Measurements from ENCODE around the gene PCP4.

The PCP4 gene

GRCh38 chr21:39855595-39855994 lies 11.6 kb upstream of the PCP4 start:
- H4K20me1 ChIP-seq (ENCODE audit: low read depth, low read length) = no peaks in the 10 kb centered on the region
- no peak overlapping the region for H3K27ac ChIP-seq (ENCODE audit: low read depth, low read length)
- H3K4me2 ChIP-seq (ENCODE audit: low read depth, low read length, poor library complexity, severe bottlenecking) = no peak overlapping the region
- TF ChIP-seq, protein P1, sequence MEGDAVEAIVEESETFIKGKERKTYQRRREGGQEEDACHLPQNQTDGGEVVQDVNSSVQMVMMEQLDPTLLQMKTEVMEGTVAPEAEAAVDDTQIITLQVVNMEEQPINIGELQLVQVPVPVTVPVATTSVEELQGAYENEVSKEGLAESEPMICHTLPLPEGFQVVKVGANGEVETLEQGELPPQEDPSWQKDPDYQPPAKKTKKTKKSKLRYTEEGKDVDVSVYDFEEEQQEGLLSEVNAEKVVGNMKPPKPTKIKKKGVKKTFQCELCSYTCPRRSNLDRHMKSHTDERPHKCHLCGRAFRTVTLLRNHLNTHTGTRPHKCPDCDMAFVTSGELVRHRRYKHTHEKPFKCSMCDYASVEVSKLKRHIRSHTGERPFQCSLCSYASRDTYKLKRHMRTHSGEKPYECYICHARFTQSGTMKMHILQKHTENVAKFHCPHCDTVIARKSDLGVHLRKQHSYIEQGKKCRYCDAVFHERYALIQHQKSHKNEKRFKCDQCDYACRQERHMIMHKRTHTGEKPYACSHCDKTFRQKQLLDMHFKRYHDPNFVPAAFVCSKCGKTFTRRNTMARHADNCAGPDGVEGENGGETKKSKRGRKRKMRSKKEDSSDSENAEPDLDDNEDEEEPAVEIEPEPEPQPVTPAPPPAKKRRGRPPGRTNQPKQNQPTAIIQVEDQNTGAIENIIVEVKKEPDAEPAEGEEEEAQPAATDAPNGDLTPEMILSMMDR (IDR thresholded peaks at IDR 0.05; ENCODE audit: insufficient read depth, low read length, poor library complexity, severe bottlenecking) = no peak
- TF ChIP-seq EZH2phosphoT487 (conservative IDR thresholded peaks at IDR 0.05; ENCODE audit: low read length) = no peak
- no peak overlapping the region for H2AFZ ChIP-seq (ENCODE audit: low read depth, low read length, severe bottlenecking)
- H3K9ac ChIP-seq (ENCODE audit: low read length) = no peak overlapping the region
- H3K79me2 ChIP-seq (ENCODE audit: insufficient read depth, low read length) = no peaks in the 10 kb centered on the region
- H3K9me2 ChIP-seq (replicated peaks; ENCODE audit: insufficient read depth, low read length) = no peaks in the 10 kb centered on the region
- no peaks in the 10 kb centered on the region for H3K36me3 ChIP-seq (ENCODE audit: low read length)
- H3F3A ChIP-seq (ENCODE audit: insufficient read depth) = no peaks in the 10 kb centered on the region
- H3K4me3 ChIP-seq (ENCODE audit: insufficient read depth, low read length, poor library complexity, severe bottlenecking) = no peak overlapping the region
- no peaks in the 10 kb centered on the region for H3K9me3 ChIP-seq (ENCODE audit: insufficient read depth, low read length)
- H3K27me3 ChIP-seq (ENCODE audit: low read length) = no peaks in the 10 kb centered on the region

DNA sequence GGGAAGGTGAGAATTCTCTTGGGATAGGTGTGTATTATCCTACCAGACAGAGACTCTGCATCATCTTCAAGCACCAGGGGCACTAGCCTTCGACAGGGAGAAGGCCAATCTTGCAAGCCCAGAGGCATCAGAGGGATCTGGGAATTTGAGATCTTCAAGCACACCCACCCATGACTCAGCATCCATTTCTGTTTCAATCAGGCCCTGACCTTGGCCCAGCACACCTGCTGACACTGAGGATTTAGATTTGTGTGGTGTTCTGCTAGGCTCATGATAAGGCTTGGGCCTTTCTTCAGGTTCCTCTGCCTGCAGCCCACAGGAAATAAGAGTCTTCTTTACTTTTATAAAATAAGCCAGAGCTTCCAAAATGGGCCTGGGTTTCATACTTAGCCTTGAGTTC lies 6.6 kb upstream of the PCP4 start:
- H3K36me3 ChIP-seq (ENCODE audit: low read length) = no peaks in the 10 kb centered on the region
- no peaks in the 10 kb centered on the region for H3K27me3 ChIP-seq (ENCODE audit: low read length)
- H3K9ac ChIP-seq (ENCODE audit: low read length) = no peak overlapping the region
- H4K20me1 ChIP-seq (ENCODE audit: low read depth, low read length) = no peaks in the 10 kb centered on the region
- no peak for TF ChIP-seq EZH2phosphoT487 (conservative IDR thresholded peaks at IDR 0.05; ENCODE audit: low read length)
- TF ChIP-seq, protein P1 (IDR thresholded peaks at IDR 0.05; ENCODE audit: insufficient read depth, low read length, poor library complexity, severe bottlenecking) = no peak
- H3F3A ChIP-seq (ENCODE audit: insufficient read depth) = no peaks in the 10 kb centered on the region
- no peaks in the 10 kb centered on the region for H3K9me3 ChIP-seq (ENCODE audit: insufficient read depth, low read length)
- H3K27ac ChIP-seq (ENCODE audit: low read depth, low read length) = no peak overlapping the region
- H3K4me3 ChIP-seq (ENCODE audit: insufficient read depth, low read length, poor library complexity, severe bottlenecking) = no peak overlapping the region
- H3K4me2 ChIP-seq (ENCODE audit: low read depth, low read length, poor library complexity, severe bottlenecking) = no peak overlapping the region
- H3K79me2 ChIP-seq (ENCODE audit: insufficient read depth, low read length) = no peaks in the 10 kb centered on the region
- H2AFZ ChIP-seq (ENCODE audit: low read depth, low read length, severe bottlenecking) = no peak overlapping the region
- H3K9me2 ChIP-seq (replicated peaks; ENCODE audit: insufficient read depth, low read length) = no peaks in the 10 kb centered on the region

DNA sequence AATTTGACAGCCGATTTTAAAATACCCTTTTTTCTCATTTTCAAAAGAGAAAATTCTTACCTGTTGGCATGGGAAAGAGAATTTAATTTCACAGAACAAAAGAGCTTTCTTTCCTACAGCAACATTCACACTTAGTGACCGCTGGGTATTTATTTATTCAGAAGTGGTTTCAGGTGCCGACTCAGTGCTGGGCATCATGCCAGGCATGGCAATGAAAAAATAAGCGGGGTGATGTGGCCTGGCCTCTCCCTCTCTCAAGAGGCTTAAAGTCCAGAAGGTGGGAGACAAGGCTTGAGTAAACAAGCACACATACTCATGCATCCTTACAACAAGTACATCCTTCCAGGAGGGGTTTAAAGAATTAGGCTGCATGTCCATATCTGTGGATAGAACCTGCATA lies 4.1 kb upstream of the PCP4 start:
- TF ChIP-seq EZH2phosphoT487 (conservative IDR thresholded peaks at IDR 0.05; ENCODE audit: low read length) = no peak
- TF ChIP-seq, protein P1 (IDR thresholded peaks at IDR 0.05; ENCODE audit: insufficient read depth, low read length, poor library complexity, severe bottlenecking) = no peak
- Histone ChIP-seq H3F3A (ENCODE audit: insufficient read depth) (no peaks in the 10 kb centered on the region), H3K27me3 (ENCODE audit: low read length) (no peaks in the 10 kb centered on the region), H3K9ac (ENCODE audit: low read length) (no peak overlapping the region), H3K4me2 (ENCODE audit: low read depth, low read length, poor library complexity, severe bottlenecking) (no peak overlapping the region), H2AFZ (ENCODE audit: low read depth, low read length, severe bottlenecking) (no peak overlapping the region), H3K9me2 (replicated peaks; ENCODE audit: insufficient read depth, low read length) (no peaks in the 10 kb centered on the region), H3K36me3 (ENCODE audit: low read length) (no peaks in the 10 kb centered on the region), H3K27ac (ENCODE audit: low read depth, low read length) (no peak overlapping the region), H3K79me2 (ENCODE audit: insufficient read depth, low read length) (no peaks in the 10 kb centered on the region), H4K20me1 (ENCODE audit: low read depth, low read length) (no peaks in the 10 kb centered on the region), H3K4me3 (ENCODE audit: insufficient read depth, low read length, poor library complexity, severe bottlenecking) (no peak overlapping the region), H3K9me3 (ENCODE audit: insufficient read depth, low read length) (no peaks in the 10 kb centered on the region)
